GM21786 (cell line): Measurements from ENCODE around the gene CREB3.
A peak's percentile ranks its signal among the peaks of the same experiment; 100 is the strongest.

Source experiments
- ATAC-seq: cut with Tn5 transposase; IDR thresholded peaks from one replicate; pipeline ENCODE4 v1.9.1; 2021; ENCODE audit not compliant: unreplicated experiment

The CREB3 gene

GRCh38 chr9:35725362-35725761 lies 7.1 kb upstream of the CREB3 start:
- no peak for ATAC-seq

- peak; percentile 43 for ATAC-seq
Observed at GRCh38 chr9:35726931-35727330, 5.5 kb upstream of the CREB3 start.

GRCh38 chr9:35727676-35728040 lies 4.8 kb upstream of the CREB3 start:
- ATAC-seq = no peak

- peak; percentile 19 for ATAC-seq
Observed at GRCh38 chr9:35728041-35728971, 4.2 kb upstream of the CREB3 start.

GRCh38 chr9:35729101-35729500 lies 3.4 kb upstream of the CREB3 start:
- ATAC-seq = no peak

GRCh38 chr9:35729700-35730485 lies 2.6 kb upstream of the CREB3 start:
- ATAC-seq = no peak

GRCh38 chr9:35730486-35730854 lies 2.0 kb upstream of the CREB3 start:
- ATAC-seq = no peak

GRCh38 chr9:35731415-35732184 lies 866 bp upstream of the CREB3 start:
- no peak for ATAC-seq

- no peak for ATAC-seq
Observed at GRCh38 chr9:35732800-35733541, 505 bp downstream of the CREB3 start.

- no peak for ATAC-seq
Observed at GRCh38 chr9:35734096-35734495, 1.6 kb downstream of the CREB3 start.

GRCh38 chr9:35736201-35736633 lies 3.8 kb downstream of the CREB3 start:
- no peak for ATAC-seq

- ATAC-seq = no peak
Observed at GRCh38 chr9:35737143-35737542, 4.7 kb downstream of the CREB3 start.

GRCh38 chr9:35738186-35738585 lies 5.7 kb downstream of the CREB3 start:
- no peak for ATAC-seq

- ATAC-seq = no peak
Observed at GRCh38 chr9:35738924-35739323, 6.5 kb downstream of the CREB3 start.

- ATAC-seq = no peak
Observed at GRCh38 chr9:35740243-35740642, 7.8 kb downstream of the CREB3 start.

- ATAC-seq = no peak
Observed at GRCh38 chr9:35741740-35742139, 9.3 kb downstream of the CREB3 start.

GRCh38 chr9:35743452-35743851 lies 11.0 kb downstream of the CREB3 start:
- ATAC-seq = no peak

GRCh38 chr9:35743880-35744518 lies 11.5 kb downstream of the CREB3 start:
- no peak for ATAC-seq

- ATAC-seq = no peak
Observed at GRCh38 chr9:35745569-35745968, 13.1 kb downstream of the CREB3 start.

- ATAC-seq = no peak
Observed at GRCh38 chr9:35746583-35746982, 14.1 kb downstream of the CREB3 start.
